ENCODE results near the gene CXorf49B. TPM values are rescaled to one million over a fixed set of nuclear protein-coding genes. Genes with fewer than 3 reads are reported as not detected.
"Not testable (repeated sequence)": the region's sequence is repeated elsewhere in the genome, so short reads cannot be mapped to it uniquely, and the experiment has no call there.

Gene CXorf49B
- total and polyA plus RNA-seq, 9 donors = 0.09 TPM; not detected in 8

- H3K4me3 ChIP-seq (ENCODE audit: low read length); H3K27ac ChIP-seq (ENCODE audit: low read length); H3K4me1 ChIP-seq (ENCODE audit: control insufficient read depth, insufficient read depth, low read length); H3K27me3 ChIP-seq (ENCODE audit: control insufficient read depth, insufficient read depth, low read length); H3K9me3 ChIP-seq (replicated peaks; ENCODE audit: control insufficient read depth, low read depth, low read length); H3K36me3 ChIP-seq (ENCODE audit: control insufficient read depth, insufficient read depth, low read length); DNase-seq: not testable (repeated sequence)
- WGBS (ENCODE audit: insufficient coverage) = no CpG with 5 or more reads among the region's 14 CpGs
Observed at GRCh38 chrX:71767134-71767533, 4.0 kb downstream of the CXorf49B start.

DNA sequence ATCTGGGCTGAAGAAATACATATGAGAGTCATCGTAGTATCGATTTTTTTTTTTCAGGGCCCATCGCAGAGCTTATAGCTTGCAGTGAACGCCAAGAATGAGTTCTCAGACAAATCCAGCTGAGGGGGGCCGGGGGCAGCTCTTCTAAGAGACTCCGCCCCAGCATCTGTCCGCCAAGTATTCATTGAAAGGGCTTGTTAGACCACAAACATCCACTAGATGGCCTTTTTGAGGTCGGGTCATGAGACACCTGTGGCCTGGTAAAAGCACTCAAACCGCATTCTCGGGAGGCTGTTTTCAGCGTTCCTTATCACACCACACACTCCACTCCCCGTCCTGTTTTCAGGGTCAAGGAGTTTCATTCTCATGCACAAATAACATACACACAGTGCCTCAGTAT is 15.2 kb downstream of the CXorf49B start:
- H3K27ac ChIP-seq (ENCODE audit: low read length); H3K4me1 ChIP-seq (ENCODE audit: control insufficient read depth, insufficient read depth, low read length); DNase-seq; H3K36me3 ChIP-seq (ENCODE audit: control insufficient read depth, insufficient read depth, low read length); H3K4me3 ChIP-seq (ENCODE audit: low read length); H3K27me3 ChIP-seq (ENCODE audit: control insufficient read depth, insufficient read depth, low read length); H3K9me3 ChIP-seq (replicated peaks; ENCODE audit: control insufficient read depth, low read depth, low read length): not testable (repeated sequence)
- no CpG with 5 or more reads among the region's 12 CpGs for WGBS (ENCODE audit: insufficient coverage)

DNA sequence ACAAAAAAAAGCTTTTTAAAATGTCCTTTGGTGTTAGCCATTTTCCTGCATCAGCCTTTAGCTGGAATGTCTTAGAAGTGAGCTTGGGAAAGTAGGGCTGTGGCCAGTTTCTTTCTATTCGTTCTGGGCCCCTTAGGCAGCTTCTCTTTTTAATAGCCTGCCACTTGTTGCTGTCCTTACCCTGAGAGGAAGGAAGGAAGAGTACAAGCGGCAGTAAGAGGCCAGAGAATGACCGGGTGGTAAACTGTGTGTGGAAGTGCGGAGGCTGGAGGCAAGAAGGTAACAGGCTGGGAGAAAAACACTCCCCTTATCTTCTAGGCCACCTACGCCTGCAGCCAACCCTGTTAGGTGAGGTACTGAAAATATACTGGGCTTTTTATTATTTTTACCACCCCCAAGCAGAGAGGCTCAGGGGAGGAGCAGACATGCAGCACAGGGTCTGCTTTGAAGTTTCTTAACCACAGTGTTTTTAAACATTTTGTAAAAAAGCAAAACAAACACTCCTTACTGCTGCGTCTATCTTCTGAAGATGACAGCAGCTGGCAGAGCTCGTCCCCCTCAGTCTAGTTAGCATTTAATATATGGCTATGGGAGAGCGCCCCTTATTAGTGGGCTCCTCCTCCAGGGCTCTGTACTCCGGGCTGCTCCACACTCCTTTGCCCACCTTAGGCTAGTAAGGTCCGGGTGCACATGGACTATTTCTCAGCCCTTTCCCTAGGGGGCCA is 19.2 kb downstream of the CXorf49B start:
- no CpG with 5 or more reads among the region's 10 CpGs for WGBS (ENCODE audit: insufficient coverage)
- not testable (repeated sequence) for H3K27me3 ChIP-seq (ENCODE audit: control insufficient read depth, insufficient read depth, low read length); H3K27ac ChIP-seq (ENCODE audit: low read length); H3K9me3 ChIP-seq (replicated peaks; ENCODE audit: control insufficient read depth, low read depth, low read length); DNase-seq; H3K4me1 ChIP-seq (ENCODE audit: control insufficient read depth, insufficient read depth, low read length); H3K4me3 ChIP-seq (ENCODE audit: low read length); H3K36me3 ChIP-seq (ENCODE audit: control insufficient read depth, insufficient read depth, low read length)

GRCh38 chrX:71782950-71783299 is 19.8 kb downstream of the CXorf49B start:
- H3K9me3 ChIP-seq (replicated peaks; ENCODE audit: control insufficient read depth, low read depth, low read length); H3K36me3 ChIP-seq (ENCODE audit: control insufficient read depth, insufficient read depth, low read length); DNase-seq; H3K27ac ChIP-seq (ENCODE audit: low read length); H3K27me3 ChIP-seq (ENCODE audit: control insufficient read depth, insufficient read depth, low read length); H3K4me1 ChIP-seq (ENCODE audit: control insufficient read depth, insufficient read depth, low read length); H3K4me3 ChIP-seq (ENCODE audit: low read length): not testable (repeated sequence)
- no CpG with 5 or more reads among the region's 7 CpGs for WGBS (ENCODE audit: insufficient coverage)

GRCh38 chrX:71783569-71784347 is 20.6 kb downstream of the CXorf49B start:
- no CpG with 5 or more reads among the region's 20 CpGs for WGBS (ENCODE audit: insufficient coverage)
- not testable (repeated sequence) for H3K36me3 ChIP-seq (ENCODE audit: control insufficient read depth, insufficient read depth, low read length); H3K4me1 ChIP-seq (ENCODE audit: control insufficient read depth, insufficient read depth, low read length); H3K27me3 ChIP-seq (ENCODE audit: control insufficient read depth, insufficient read depth, low read length); H3K4me3 ChIP-seq (ENCODE audit: low read length); H3K9me3 ChIP-seq (replicated peaks; ENCODE audit: control insufficient read depth, low read depth, low read length); H3K27ac ChIP-seq (ENCODE audit: low read length); DNase-seq

- not testable (repeated sequence) for H3K27ac ChIP-seq (ENCODE audit: low read length); H3K36me3 ChIP-seq (ENCODE audit: control insufficient read depth, insufficient read depth, low read length); H3K9me3 ChIP-seq (replicated peaks; ENCODE audit: control insufficient read depth, low read depth, low read length); H3K4me1 ChIP-seq (ENCODE audit: control insufficient read depth, insufficient read depth, low read length); H3K27me3 ChIP-seq (ENCODE audit: control insufficient read depth, insufficient read depth, low read length); DNase-seq; H3K4me3 ChIP-seq (ENCODE audit: low read length)
- no CpG with 5 or more reads among the region's 15 CpGs for WGBS (ENCODE audit: insufficient coverage)
Observed at GRCh38 chrX:71784348-71784983, 21.3 kb downstream of the CXorf49B start.

GRCh38 chrX:71806450-71806849 is 43.3 kb downstream of the CXorf49B start:
- not testable (repeated sequence) for H3K4me3 ChIP-seq (ENCODE audit: low read length); H3K27me3 ChIP-seq (ENCODE audit: control insufficient read depth, insufficient read depth, low read length); H3K27ac ChIP-seq (ENCODE audit: low read length); H3K9me3 ChIP-seq (replicated peaks; ENCODE audit: control insufficient read depth, low read depth, low read length); H3K36me3 ChIP-seq (ENCODE audit: control insufficient read depth, insufficient read depth, low read length); DNase-seq; H3K4me1 ChIP-seq (ENCODE audit: control insufficient read depth, insufficient read depth, low read length)
- WGBS (ENCODE audit: insufficient coverage) = no CpG with 5 or more reads among the region's 5 CpGs

GRCh38 chrX:71809886-71810285 is 46.7 kb downstream of the CXorf49B start:
- no peak overlapping the region for H3K4me3 ChIP-seq (ENCODE audit: low read length)
- H3K36me3 ChIP-seq (ENCODE audit: control insufficient read depth, insufficient read depth, low read length) = no peaks in the 10 kb centered on the region
- H3K9me3 ChIP-seq (replicated peaks; ENCODE audit: control insufficient read depth, low read depth, low read length) = no peaks in the 10 kb centered on the region
- H3K4me1 ChIP-seq (ENCODE audit: control insufficient read depth, insufficient read depth, low read length) = no peaks in the 10 kb centered on the region
- no peaks in the 10 kb centered on the region for H3K27me3 ChIP-seq (ENCODE audit: control insufficient read depth, insufficient read depth, low read length)
- 58% methylated on average over 3 of the region's 10 CpGs for WGBS (ENCODE audit: insufficient coverage)
- no peak overlapping the region for H3K27ac ChIP-seq (ENCODE audit: low read length)
- peak; percentile 6 for DNase-seq

DNA sequence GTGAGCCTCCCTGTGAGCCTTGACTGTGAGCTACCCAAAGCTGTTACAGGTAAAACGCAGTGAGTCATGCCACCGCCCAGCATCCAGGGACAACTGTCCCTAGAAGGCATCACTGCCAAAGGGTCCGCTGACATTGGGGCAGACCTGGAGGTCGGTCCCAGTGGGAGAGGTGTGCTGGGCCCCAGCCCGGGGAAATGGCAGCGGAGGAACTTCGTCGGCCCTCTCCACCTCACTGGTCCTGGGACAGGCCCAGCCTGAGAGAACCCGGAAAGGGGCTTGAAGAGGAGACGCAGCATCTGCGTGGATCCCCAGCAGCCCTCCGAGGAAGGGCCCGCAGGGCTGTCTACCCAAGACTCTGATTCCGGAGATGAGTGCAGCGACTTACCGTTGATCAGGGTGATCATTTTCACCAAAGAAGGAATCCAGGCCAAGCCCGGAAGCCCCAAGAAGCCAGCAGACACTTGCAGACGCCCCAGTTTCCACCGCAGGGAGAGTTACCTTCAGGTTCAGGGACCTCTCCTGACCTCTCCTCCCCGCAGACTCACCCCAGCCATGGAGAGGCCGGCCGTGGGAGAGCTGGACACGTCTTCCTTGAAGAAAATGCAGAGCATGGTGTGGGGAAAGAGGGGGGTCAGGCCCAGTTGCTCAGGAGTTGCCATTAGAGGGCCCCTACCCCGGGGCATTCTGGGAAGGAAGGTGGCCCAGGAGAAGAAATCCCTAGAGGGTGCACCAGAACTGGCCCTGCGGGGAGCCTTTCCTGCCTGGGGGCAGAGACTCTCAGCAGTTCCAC is 51.2 kb downstream of the CXorf49B start:
- peaks cover 3% of the 10 kb centered on the region for H3K27me3 ChIP-seq (ENCODE audit: control insufficient read depth, insufficient read depth, low read length)
- 88% methylated on average over 17 of the region's 25 CpGs for WGBS (ENCODE audit: insufficient coverage)
- no peak overlapping the region for H3K4me3 ChIP-seq (ENCODE audit: low read length)
- no peaks in the 10 kb centered on the region for H3K36me3 ChIP-seq (ENCODE audit: control insufficient read depth, insufficient read depth, low read length)
- DNase-seq = no peak
- H3K4me1 ChIP-seq (ENCODE audit: control insufficient read depth, insufficient read depth, low read length) = no peaks in the 10 kb centered on the region
- H3K9me3 ChIP-seq (replicated peaks; ENCODE audit: control insufficient read depth, low read depth, low read length) = peaks cover 2% of the 10 kb centered on the region
- H3K27ac ChIP-seq (ENCODE audit: low read length) = no peak overlapping the region
